Central memory CD8-positive, alpha-beta T cell (primary cell): ENCODE results near the gene PRSS35.
A peak's percentile ranks its signal among the peaks of the same experiment; 100 is the strongest.
"Not testable (repeated sequence)": the region's sequence is repeated elsewhere in the genome, so short reads cannot be mapped to it uniquely, and the experiment has no call there.

Source experiments
- ATAC-seq: fragments of 150-1000 bp; cut with Tn5 transposase; replicated peaks from 2 replicates; pipeline ENCODE4 v1.10.0; 2022; ENCODE audit warnings: mild to moderate bottlenecking, moderate FRiP score, moderate number of reproducible peaks; ENCODE audit not compliant: poor library complexity, severe bottlenecking; ENCODE audit errors: extremely low read depth
- DNase-seq, 2 donors: peaks; one replicate each; pipeline ENCODE4 v3.0.0; 2021; ENCODE audit warnings: low spot score in 2 of 2
- H3K27ac Mint-ChIP-seq: one replicate; pipeline ENCODE4 v1.8.0; 2022; ENCODE audit warnings: low read depth, mild to moderate bottlenecking, moderate library complexity, mixed read lengths
- H3K27me3 Mint-ChIP-seq: one replicate; pipeline ENCODE4 v1.8.0; 2022; ENCODE audit warnings: mixed read lengths
- H3K36me3 Mint-ChIP-seq: one replicate; pipeline ENCODE4 v1.8.0; 2022; ENCODE audit warnings: mild to moderate bottlenecking, moderate library complexity, mixed read lengths; ENCODE audit not compliant: insufficient read depth
- H3K4me1 Mint-ChIP-seq: one replicate; pipeline ENCODE4 v1.8.0; 2022; ENCODE audit warnings: mixed read lengths
- H3K4me3 Mint-ChIP-seq: one replicate; pipeline ENCODE4 v1.8.0; 2022; ENCODE audit warnings: mild to moderate bottlenecking, moderate library complexity, mixed read lengths
- H3K9me3 Mint-ChIP-seq: one replicate; pipeline ENCODE4 v1.8.0; 2022; ENCODE audit warnings: mixed read lengths

The PRSS35 gene

GRCh38 chr6:83511901-83512681, at the start of gene PRSS35:
Gene PRSS35, plus strand, starts transcription at chr6:83512534. Its CDS starts 10,908 bp downstream, at chr6:83523442.
- Mint-ChIP-seq H3K27me3 (peaks cover 49% of the 10 kb centered on the region), H3K36me3 (no peaks in the 10 kb centered on the region), H3K4me1 (peaks cover 9% of the 10 kb centered on the region), H3K4me3 (peak within 1 kb of the TSS; percentile 37), H3K27ac (no peak within 1 kb of the TSS), H3K9me3 (no peaks in the 10 kb centered on the region)
- ATAC-seq (peak; percentile 10), DNase-seq (no peak)

- no peak overlapping the region for H3K4me3 Mint-ChIP-seq
- H3K27ac Mint-ChIP-seq = no peak overlapping the region
- H3K4me1 Mint-ChIP-seq = no peaks in the 10 kb centered on the region
- DNase-seq (no peak), ATAC-seq (no peak)
- H3K36me3 Mint-ChIP-seq = no peaks in the 10 kb centered on the region
- H3K9me3 Mint-ChIP-seq = no peaks in the 10 kb centered on the region
- no peaks in the 10 kb centered on the region for H3K27me3 Mint-ChIP-seq
These were observed 48.4 kb upstream of the PRSS35 start for GRCh38 chr6:83463886-83464285.

- no peaks in the 10 kb centered on the region for H3K27me3 Mint-ChIP-seq
- ATAC-seq (no peak), DNase-seq (no peak)
- H3K27ac Mint-ChIP-seq = no peak overlapping the region
- no peaks in the 10 kb centered on the region for H3K4me1 Mint-ChIP-seq
- H3K36me3 Mint-ChIP-seq = no peaks in the 10 kb centered on the region
- no peaks in the 10 kb centered on the region for H3K9me3 Mint-ChIP-seq
- H3K4me3 Mint-ChIP-seq = no peak overlapping the region
These were observed 47.8 kb upstream of the PRSS35 start for GRCh38 chr6:83464381-83465140.

- H3K27me3 Mint-ChIP-seq = no peaks in the 10 kb centered on the region
- H3K4me3 Mint-ChIP-seq = no peak overlapping the region
- H3K4me1 Mint-ChIP-seq = no peaks in the 10 kb centered on the region
- ATAC-seq (no peak), DNase-seq (no peak)
- no peak overlapping the region for H3K27ac Mint-ChIP-seq
- H3K9me3 Mint-ChIP-seq = no peaks in the 10 kb centered on the region
- no peaks in the 10 kb centered on the region for H3K36me3 Mint-ChIP-seq
These were observed 46.0 kb upstream of the PRSS35 start for GRCh38 chr6:83466328-83466727.

- DNase-seq (no peak), ATAC-seq (no peak)
- H3K27ac Mint-ChIP-seq = no peak overlapping the region
- H3K4me3 Mint-ChIP-seq = no peak overlapping the region
- no peaks in the 10 kb centered on the region for H3K36me3 Mint-ChIP-seq
- no peaks in the 10 kb centered on the region for H3K9me3 Mint-ChIP-seq
- H3K4me1 Mint-ChIP-seq = no peaks in the 10 kb centered on the region
- H3K27me3 Mint-ChIP-seq = no peaks in the 10 kb centered on the region
These were observed 44.7 kb upstream of the PRSS35 start for GRCh38 chr6:83467620-83468036.

GRCh38 chr6:83470001-83470400, 42.3 kb upstream of the PRSS35 start:
- ATAC-seq = no peak
- no peak overlapping the region for H3K27ac Mint-ChIP-seq
- no peaks in the 10 kb centered on the region for H3K36me3 Mint-ChIP-seq
- no peaks in the 10 kb centered on the region for H3K4me1 Mint-ChIP-seq
- no peak overlapping the region for H3K4me3 Mint-ChIP-seq
- no peak for DNase-seq
- no peaks in the 10 kb centered on the region for H3K27me3 Mint-ChIP-seq
- no peaks in the 10 kb centered on the region for H3K9me3 Mint-ChIP-seq

- no peaks in the 10 kb centered on the region for H3K4me1 Mint-ChIP-seq
- no peaks in the 10 kb centered on the region for H3K9me3 Mint-ChIP-seq
- no peak overlapping the region for H3K4me3 Mint-ChIP-seq
- ATAC-seq (no peak), DNase-seq (no peak)
- no peak overlapping the region for H3K27ac Mint-ChIP-seq
- no peaks in the 10 kb centered on the region for H3K36me3 Mint-ChIP-seq
- no peaks in the 10 kb centered on the region for H3K27me3 Mint-ChIP-seq
These were observed 41.7 kb upstream of the PRSS35 start for GRCh38 chr6:83470587-83470986.

GRCh38 chr6:83472767-83473166, 39.6 kb upstream of the PRSS35 start:
- Mint-ChIP-seq H3K4me1 (no peaks in the 10 kb centered on the region), H3K36me3 (no peaks in the 10 kb centered on the region), H3K27ac (no peak overlapping the region), H3K4me3 (no peak overlapping the region), H3K27me3 (no peaks in the 10 kb centered on the region), H3K9me3 (no peaks in the 10 kb centered on the region)
- DNase-seq = no peak
- no peak for ATAC-seq

- DNase-seq (no peak), ATAC-seq (no peak)
- Mint-ChIP-seq H3K9me3 (no peaks in the 10 kb centered on the region), H3K4me1 (no peaks in the 10 kb centered on the region), H3K27me3 (no peaks in the 10 kb centered on the region), H3K27ac (no peak overlapping the region), H3K36me3 (no peaks in the 10 kb centered on the region), H3K4me3 (no peak overlapping the region)
These were observed 38.0 kb upstream of the PRSS35 start for GRCh38 chr6:83474309-83474708.

GRCh38 chr6:83476971-83477370, 35.4 kb upstream of the PRSS35 start:
- no peak for DNase-seq
- Mint-ChIP-seq H3K4me3 (no peak overlapping the region), H3K9me3 (no peaks in the 10 kb centered on the region), H3K4me1 (no peaks in the 10 kb centered on the region), H3K27me3 (no peaks in the 10 kb centered on the region), H3K27ac (no peak overlapping the region), H3K36me3 (no peaks in the 10 kb centered on the region)
- ATAC-seq = no peak

- H3K36me3 Mint-ChIP-seq = no peaks in the 10 kb centered on the region
- H3K4me3 Mint-ChIP-seq = no peak overlapping the region
- no peaks in the 10 kb centered on the region for H3K27me3 Mint-ChIP-seq
- no peak for ATAC-seq
- H3K27ac Mint-ChIP-seq = no peak overlapping the region
- H3K4me1 Mint-ChIP-seq = no peaks in the 10 kb centered on the region
- DNase-seq = no peak
- H3K9me3 Mint-ChIP-seq = no peaks in the 10 kb centered on the region
These were observed 32.9 kb upstream of the PRSS35 start for GRCh38 chr6:83479389-83479788.

GRCh38 chr6:83480470-83480869, 31.9 kb upstream of the PRSS35 start:
- H3K9me3 Mint-ChIP-seq = no peaks in the 10 kb centered on the region
- no peak for ATAC-seq
- H3K27me3 Mint-ChIP-seq = no peaks in the 10 kb centered on the region
- H3K4me1 Mint-ChIP-seq = no peaks in the 10 kb centered on the region
- no peak overlapping the region for H3K27ac Mint-ChIP-seq
- no peak overlapping the region for H3K4me3 Mint-ChIP-seq
- H3K36me3 Mint-ChIP-seq = no peaks in the 10 kb centered on the region
- DNase-seq = no peak

- H3K4me1 Mint-ChIP-seq, H3K4me3 Mint-ChIP-seq, ATAC-seq, H3K36me3 Mint-ChIP-seq, H3K27me3 Mint-ChIP-seq, DNase-seq, H3K9me3 Mint-ChIP-seq, H3K27ac Mint-ChIP-seq: not testable (repeated sequence)
These were observed 30.4 kb upstream of the PRSS35 start for GRCh38 chr6:83481938-83482337.
